HG03354 (cell line): ENCODE measurements around the gene NFKBIA.
"Not testable (repeated sequence)": the region's sequence is repeated elsewhere in the genome, so short reads cannot be mapped to it uniquely, and the experiment has no call there.

ENCODE experiments used
- ATAC-seq: cut with Tn5 transposase; IDR thresholded peaks from one replicate; pipeline ENCODE4 v1.9.1; 2021; ENCODE audit warnings: mild to moderate bottlenecking; ENCODE audit not compliant: unreplicated experiment, poor library complexity, severe bottlenecking

Gene NFKBIA

DNA sequence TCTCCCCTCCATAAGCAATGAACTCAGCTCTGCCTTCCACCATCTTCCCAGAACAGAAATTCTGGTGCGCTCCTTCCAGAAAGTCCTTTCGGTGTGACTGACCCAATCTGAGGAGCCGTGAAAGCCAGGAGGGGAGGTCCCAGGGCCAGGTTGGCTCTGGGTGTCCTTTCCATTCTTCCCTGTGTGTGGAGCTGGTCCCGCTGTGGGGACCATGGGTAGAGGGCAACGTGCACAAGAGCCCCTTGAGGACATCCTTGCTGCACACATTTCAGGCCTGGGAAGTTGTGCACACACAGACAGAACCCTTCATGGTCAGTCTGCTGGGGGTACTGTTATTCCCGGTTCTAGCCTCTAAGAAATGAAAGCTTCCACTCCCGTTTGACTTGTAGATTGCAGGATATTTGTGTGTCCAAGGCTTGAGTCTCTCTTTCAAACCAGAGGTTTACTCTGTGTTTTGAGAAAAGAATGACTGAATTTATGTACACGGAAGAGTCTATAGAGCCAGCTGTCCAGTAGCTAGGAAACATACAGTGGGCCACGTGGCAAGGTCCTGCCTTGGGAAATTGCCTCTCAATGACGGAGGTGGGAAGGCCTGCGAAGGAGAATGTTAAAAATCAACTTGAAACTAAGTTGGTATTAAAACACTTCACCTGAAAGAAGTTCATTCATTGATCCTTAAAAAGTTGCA lies 10.1 kb downstream of the NFKBIA start:
- no peak for ATAC-seq

DNA sequence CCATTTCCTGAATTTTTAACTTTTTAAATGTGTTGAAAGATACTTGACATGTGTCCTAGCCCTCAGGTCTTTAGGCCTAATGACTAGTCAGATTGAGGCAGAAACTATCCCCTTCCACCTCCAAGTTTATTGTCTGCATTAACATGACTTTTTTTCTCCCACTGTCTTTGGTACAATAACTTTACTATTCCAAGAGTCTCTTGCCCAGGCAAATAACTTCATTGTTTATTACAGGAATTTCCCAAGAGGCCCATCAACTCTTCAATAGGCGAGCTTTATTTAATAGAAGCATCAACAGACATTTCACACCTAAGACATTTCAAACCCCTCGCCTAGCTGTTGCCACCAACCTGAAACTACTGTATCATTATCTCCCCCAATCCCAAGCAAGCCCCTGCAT lies 10.7 kb downstream of the NFKBIA start:
- ATAC-seq: no peak

DNA sequence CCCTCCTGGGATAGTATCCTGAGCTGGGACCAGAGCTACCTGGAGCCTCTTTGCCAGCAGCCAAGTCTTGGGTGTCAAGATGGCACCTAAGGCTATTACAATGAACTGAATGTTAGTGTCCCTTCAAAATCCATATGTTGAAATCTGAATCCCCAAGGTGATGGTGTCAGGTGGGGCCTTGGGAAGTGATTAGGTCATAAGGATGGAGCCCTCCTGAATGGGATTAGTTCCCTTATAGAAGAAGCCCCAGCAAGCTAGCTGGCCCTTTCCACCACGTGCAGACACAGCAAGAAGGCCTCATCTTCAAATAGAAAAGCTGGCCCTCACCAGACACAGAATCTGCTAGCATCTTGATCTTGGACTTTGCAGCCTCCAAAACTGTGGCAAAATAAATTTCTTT lies 12.4 kb downstream of the NFKBIA start:
- ATAC-seq: no peak

DNA sequence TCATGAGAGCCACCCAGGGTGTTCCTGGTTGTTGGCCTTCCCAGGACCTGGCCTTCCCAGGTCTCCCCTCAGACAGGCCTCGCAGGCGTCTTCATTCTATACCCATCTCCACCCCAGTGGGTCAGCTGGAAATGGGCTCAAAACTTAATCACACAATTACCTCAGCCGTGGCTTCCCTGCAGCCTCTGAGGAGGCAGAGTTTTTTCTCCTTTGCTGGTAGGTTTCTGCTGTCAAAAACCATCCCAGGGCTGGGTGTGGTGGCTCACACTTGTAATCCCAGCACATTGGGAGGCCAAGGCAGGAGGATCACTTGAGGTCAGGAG lies 13.2 kb downstream of the NFKBIA start:
- no peak for ATAC-seq

DNA sequence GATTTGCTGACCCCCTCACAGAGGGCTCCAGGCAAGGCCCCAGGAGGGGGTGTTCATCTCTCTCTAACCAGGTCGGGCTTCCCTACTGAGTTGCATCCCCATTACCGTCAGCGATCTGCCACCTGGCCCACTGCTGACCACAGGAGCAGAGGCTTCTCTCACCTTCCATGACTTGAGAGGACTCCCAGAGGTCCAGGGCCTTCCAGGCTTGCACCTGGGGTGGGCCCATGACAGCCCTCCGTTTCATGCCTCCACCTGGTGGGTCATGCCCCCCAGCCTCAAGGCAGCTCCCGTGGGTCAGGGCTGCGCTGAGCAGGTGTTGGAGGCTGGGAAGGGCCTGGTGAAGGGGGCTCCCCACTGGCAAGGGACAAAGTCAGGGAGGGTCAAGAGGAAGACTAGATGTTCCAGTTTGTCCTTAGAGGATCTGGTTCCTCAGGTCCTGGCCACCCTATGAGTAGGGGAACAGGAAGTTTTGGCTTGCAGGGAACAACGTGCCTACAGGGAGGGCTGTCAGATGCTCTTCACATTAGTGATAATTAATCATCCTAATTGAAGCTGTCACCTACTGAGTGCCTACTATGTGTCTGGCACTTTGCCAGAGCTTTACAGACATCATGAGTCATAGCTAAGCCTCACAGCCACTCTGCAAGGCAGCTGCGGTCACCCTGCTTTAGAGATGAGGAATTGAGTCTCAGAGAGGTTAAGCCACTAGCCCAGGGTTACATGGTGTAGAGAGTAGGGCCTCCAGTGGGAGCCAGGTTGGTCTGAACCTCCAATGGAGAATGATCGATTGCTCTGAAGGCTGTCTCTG lies 13.8 kb downstream of the NFKBIA start:
- ATAC-seq: no peak

DNA sequence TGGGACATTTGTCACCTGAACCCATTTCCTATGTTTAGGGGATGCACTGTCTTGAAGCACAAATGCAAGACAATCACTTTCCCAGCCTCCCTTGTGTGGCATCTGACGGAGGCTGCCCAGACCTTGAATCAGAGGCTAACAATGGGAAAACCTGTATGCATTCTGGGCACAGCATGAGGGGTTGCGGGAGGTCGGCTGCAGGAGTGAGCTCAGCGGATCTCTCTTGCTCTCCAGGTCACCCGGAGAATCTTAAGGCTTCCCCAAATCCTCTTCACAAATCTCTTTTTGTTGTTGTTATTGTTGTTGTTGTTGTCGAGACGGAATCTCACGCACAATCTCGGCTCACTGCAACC lies 15.3 kb downstream of the NFKBIA start:
- ATAC-seq: no peak

DNA sequence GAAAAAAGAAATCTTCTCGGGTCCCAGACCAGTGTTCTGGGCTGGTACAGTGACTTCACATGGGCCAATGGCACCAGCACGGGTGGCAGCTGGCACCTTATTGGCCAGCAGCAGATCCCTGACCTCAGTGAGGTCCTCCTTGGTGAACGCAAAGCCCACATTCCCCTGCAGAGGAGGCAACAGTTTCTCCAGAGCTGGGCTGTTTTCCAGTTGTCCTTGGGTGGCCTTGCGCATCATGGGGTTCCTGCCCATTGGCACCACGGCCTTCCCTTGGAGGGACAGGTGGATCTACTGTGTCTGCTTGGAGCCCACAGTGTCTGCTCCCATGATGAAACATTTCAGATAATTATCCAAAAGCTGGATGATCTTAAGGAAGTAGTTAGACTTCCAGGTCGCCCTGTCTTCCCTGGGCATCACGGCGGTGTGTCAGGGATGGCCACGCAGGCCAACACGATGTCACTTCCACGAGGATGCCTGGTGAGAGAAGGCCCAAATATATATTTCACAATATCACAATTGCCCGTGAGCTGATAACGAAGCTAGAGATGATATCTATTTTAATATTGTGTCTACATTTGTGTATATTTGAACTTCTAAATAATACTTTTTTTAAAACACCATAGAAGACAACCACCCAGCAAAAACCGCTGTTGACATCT lies 15.8 kb downstream of the NFKBIA start:
- no peak for ATAC-seq

DNA sequence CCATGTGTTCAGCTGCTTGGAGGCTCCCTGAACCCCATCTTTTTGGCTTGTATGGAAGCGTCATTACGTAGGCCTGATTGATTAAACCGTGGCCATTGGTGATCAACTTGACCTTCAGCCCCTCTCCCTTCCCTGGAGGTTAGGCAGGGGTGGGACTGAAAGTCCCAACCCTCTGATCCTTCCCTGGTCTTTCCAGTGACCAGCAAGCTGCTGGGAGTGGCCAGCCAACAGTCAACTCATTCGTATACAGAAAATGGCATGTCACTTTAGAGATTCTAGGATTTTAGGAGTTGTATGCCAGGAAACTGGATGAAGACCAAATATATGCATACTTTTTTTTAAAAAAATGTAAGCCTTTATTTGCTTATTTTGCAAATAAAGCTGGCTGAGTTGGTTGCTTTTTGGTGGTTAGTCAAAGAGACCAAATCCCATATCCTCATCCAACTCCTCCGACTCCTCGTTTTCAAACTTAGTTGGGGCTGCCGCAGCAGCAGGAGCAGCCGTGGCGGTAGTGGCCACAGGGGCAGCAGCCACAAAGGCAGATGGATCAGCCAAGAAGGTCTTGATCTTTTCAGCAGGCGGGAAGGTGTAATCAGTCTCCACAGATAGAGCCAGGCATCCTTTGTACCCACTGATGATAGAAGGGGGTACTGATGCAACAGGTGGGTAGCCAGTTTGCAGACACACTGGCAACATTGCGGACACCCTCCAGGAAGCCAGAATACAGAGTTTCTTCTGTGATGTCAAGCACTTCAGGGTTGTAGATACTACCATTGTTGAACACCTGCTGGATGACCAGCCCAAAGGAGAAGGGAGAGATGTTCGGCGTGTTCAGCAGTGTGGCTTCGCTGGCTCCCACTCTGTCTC lies 16.6 kb downstream of the NFKBIA start:
- ATAC-seq: no peak

DNA sequence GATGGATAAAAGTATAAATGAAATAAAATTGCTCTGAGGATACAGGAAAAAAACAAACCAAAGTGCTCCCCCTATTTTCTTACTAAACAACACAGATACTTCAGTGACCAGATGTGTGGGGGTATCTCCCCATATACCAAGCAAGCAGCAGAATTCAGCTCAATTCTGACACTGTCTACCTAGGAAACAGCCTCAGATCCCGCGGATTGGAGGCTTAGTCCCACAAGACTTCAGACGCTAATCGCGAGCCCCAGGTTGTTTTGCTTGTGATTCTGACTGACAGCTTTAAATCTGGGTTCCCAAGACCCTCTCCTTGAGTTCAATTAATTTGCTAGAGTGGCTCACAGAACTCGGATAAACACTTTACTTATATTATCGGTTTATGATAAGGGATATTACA lies 17.3 kb downstream of the NFKBIA start:
- no peak for ATAC-seq

DNA sequence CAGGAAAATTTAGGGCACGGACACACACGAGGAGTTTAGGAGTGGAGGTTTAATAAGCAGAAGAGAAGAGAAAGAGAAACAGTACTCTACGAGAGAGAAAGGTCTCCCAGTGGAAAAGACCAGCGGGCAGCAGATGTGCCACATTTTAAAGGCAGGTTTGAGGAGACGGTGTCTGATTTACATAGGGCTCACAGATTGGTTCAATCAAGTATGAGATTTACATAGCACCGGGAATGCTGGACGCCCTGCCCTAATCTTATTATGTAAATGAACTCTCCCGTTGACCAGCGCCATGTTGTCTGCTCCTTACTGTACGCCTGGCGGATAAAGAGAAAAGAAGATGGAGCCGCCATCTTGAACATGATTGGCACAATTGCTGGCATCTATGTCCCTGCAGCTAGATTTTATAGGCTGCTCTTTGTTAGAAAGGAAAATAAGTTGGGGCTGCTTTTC lies 17.9 kb downstream of the NFKBIA start:
- no peak for ATAC-seq

DNA sequence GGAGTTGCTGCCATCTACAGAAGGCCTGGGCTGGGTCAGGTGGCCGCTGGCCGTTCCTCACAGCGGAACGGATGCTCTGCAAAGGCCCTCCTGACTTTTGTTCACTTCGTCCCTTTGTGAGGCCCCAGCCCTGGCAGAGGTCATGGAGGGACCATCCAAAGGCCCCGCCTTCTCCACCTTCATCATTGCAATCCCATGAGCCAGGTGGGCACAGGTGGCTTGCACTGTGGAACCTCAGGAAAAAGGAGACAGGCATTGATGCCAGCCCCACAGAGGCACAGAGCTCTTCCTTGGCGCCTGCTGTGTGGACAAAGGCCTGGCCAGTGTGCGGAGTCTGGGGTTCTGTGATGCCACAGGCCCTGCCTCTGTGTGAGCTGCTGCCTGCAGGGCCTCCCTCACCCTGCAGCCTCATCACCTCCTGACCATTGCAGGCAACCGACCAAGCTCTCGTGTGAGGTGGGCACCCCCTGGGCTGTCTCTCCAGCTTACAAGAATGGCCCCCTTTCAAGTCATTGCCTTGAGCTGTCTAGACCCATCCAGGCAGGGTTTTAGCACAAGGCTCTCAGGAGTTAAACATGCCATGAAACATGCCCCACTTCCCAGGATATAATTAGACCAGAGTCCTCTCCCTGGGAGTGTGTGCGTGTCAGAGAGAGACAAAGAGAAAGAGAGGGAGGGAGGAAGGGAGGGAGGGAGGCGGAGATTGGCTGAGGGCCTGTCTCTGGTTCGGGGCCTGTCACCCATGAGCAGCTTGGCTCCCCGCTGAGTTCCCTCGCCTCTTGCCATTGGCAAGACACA lies 19.3 kb downstream of the NFKBIA start:
- ATAC-seq: no peak

DNA sequence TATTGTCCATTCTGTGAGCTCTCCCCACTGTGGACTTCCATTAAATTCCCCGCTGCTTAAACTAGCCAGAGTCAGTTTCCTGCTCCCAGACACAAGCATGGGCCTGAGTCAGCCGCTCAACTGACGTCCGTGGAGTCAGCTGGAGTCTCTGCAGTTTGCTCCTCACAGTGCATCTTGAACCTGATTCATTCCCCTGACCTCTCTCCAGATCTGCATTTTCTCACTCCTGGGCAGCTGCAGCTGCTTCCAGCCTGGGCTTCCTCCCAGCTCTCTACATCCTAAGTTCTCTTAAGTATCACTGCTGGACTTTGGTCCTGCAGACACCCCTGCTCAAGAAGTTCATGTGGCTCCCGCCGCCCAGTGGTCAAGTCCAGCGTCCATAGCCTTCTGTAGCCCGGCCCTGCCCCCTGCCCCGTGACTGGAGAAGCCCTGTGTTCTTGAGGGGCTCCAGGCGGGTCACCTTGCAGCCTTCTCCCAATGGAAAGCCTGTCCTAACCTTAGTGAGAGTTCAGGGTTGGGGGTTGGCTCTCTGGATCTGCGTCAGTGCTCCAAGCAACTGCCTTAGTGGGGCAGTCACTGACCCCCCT lies 20.0 kb downstream of the NFKBIA start:
- ATAC-seq: no peak

DNA sequence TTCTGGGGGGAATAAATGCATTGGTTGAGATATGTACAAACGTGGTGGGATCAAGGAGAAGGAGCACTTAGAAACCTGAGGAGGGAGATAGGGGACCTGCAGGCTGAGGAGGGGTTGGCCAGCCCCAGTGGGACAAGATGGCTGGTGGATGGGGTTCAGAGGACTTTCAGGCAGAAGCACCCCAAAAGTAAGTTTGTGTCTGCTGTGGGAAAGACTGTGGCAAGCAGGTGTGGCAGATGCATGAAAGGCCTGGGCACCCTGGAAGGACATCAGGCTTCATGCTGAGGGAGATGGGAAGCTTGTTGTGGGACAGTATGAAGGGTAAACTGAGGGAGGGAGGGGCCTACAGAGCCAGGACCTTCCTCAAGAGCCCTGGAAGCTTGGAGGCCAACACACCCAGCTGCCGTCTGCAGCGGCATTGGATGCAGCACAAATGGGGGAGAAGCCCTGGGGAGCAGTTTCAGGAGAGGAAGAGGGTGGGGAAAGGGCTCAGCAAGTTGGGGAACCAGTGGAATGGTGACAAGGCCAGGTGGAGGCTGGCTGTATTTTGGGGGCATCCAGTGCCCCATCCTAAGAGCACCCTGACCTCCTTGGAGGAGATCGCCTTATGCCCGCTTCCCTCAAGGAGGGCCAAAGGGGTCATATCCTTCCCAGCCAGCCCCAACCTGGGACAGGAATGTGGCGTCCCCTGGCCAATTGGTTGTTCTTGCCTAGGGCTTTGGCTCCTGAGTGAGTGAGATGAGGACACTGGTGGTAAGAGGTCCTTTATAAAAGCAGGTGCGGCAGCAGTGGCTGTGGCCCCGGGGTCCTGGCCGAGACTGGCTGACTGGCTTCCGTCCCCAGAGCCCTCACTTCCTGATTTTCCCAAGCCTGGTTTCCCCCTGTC lies 20.7 kb downstream of the NFKBIA start:
- no peak for ATAC-seq

DNA sequence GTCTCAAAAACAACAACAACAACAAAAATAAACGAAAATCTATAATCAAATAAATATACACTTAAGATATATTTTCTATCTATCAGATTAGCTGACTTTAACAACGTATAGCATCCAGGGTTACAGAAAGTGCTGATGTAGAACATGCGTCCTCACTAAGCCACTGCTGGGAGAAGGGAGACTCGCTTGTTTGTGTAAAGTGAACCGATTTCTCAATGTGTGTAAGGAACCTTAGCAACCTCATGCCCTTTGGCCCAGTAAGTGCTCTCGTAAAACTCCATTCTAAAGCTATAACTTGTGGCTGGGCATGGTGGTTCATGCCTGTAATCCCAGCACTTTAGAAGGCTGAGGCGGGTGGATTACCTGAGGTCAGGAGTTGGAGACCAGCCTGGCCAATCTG lies 23.8 kb downstream of the NFKBIA start:
- ATAC-seq: no peak

DNA sequence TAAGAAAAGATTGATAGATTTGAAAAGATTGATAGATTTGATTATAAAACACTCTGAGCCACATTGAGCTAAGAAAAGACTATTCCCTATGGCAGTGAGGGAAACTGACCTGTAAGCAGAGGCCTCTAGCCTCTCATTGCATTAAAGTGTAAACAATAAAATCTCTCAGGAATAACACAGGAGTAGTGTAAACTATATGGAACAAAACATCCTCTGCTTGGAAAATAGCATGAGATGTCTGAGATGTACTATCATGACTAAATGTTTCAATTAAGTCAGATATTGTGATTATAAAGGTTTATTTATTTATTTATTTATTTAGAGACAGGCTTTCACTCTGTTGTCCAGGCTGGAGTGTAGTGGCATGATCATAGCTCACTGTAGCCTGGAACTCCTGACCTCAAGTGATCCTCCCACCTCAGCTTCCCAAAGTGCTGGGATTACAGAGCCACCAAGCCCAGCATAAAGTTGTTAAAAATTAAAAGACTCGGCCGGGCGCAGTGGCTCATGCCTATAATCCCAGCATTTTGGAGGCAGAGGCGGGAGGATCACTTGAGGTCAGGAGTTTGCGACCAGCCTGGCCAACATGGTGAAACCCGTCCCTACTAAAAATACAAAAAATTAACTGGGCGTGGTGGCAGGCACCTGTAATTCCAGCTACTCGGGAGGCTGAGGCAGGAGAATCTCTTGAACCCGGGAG lies 25.2 kb downstream of the NFKBIA start:
- not testable (repeated sequence) for ATAC-seq

DNA sequence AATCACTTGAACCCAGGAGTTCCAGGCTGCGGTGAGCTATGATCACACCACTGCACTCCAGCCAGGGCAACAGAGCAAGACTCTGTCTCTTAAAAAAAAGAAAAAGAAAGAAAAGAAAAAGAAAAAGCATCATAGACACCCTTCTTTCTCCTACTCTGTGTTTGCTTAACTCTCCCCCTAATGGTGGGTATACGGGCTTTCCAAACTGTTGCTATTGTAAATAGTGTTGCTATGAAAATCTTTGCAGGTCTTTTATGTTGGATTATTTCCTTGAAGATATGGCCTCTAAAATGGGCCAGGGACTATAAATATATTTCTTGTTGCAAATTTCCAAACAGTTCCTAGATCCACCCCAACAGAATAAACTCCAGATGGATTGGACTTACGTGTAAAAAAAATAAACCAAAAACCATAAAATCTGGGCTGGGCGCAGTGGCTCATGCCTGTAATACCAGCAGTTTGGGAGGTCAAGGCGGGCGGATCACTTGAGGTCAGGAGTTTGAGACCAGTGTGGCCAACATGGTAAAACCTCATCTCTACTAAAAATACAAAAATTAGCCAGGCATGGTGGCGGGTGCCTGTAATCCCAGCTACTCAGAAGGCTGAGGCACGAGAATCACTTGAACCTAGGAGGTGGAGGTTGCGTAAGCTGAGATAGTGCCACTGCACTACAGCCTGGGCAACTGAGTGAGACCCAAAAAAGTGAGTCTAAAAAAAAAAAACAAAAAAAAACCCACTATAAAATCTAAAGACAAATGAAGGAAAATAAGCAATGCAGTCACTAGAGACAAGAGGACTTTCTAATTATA lies 25.9 kb downstream of the NFKBIA start:
- no peak for ATAC-seq

DNA sequence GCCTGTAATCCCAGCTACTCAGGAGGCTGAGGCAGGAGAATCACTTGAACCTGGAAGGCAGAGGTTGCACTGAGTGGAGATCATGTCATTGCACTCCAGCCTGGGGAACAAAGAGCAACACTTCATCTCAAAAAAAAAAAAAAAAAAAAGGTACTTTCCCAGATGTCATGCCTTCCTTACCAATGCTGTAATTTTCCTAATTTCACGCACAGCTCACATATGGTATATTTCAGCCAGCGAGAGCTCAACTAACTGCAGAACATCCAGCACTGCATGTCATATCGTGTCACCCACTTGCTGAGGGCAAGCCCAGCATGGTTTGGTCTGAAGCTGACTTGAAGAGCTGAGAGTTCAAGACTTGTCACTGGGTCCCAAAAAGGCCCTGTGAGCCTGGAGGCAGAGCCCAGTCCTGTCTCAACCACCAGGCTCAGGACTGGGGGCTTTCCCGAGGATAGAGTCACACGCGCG lies 29.0 kb downstream of the NFKBIA start:
- no peak for ATAC-seq
